ENCODE results near the gene C1orf35.

Gene C1orf35

DNA sequence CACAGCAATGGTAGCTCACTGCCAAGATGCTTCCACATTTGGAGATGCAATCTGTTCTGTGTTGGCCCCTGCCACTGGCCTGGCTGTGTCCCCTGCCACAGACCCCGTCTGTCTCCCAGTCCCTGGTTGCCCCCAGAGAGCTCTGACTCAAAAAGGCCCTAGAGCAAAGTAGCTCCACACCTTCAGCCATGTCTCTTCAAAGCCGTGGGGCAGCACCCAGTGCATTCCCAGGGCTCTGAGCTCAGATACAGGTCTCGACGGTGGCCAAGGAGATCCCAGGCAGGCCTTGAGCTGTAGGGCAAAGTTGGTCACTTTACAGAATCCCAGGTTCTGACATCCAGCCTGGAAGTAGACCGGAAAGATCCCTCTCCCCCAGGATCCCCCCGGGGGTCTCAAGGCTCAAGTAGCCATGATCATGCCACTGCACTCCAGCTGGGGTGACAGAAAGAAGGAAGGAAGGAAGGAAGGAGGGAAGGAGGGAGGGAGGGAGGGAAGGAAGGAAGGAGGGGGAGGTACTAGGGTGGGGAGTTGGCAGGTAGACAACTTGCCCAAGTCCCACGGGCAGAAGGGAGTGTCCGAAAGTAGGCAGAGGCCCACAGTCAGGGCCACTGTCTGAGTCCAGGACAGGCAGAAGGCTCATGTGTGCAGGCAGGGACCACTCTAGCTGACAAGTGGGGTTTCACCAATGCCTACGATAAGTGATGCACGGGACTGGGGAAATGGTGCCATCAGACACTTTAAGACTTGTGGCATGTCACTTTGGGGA is 25.4 kb downstream of the C1orf35 start:
- no peak for DNase-seq

DNA sequence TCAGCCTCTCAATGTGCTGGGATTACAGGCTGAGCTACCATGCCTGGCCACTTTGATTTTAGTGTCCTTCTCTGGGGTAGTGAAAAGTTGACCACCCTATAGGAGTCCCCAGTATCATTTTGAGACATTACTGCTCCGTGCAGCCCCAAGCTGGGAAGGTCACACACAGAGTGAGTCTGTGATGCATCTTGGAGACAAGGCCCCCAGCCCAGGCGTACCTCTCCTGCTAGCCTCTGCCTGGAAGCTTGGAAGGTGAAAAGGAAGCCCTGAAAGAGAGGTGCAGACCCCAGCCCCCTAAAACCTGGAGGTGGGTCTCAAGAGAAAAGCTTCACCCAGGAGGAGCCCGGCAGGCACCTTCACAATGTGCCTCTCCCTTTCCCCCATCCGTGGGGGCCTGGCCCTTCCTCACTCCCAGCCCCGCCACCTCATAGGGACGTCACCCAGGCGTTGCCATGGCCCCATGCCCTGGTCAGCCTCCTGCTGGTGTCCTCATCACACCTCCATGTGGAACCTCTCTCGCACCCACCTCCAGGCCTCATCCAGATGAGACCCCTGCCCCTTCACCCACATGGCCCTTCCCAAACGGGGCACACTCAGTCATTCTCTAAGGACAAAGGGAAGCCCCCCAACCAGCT is 26.2 kb downstream of the C1orf35 start:
- DNase-seq = no peak

- no peak for DNase-seq
Observed at GRCh38 chr1:228075801-228076271, 27.3 kb downstream of the C1orf35 start.

GRCh38 chr1:228074954-228075730 is 28.0 kb downstream of the C1orf35 start:
- DNase-seq = no peak

- DNase-seq = no peak
Observed at GRCh38 chr1:228073857-228074545, 29.1 kb downstream of the C1orf35 start.

DNA sequence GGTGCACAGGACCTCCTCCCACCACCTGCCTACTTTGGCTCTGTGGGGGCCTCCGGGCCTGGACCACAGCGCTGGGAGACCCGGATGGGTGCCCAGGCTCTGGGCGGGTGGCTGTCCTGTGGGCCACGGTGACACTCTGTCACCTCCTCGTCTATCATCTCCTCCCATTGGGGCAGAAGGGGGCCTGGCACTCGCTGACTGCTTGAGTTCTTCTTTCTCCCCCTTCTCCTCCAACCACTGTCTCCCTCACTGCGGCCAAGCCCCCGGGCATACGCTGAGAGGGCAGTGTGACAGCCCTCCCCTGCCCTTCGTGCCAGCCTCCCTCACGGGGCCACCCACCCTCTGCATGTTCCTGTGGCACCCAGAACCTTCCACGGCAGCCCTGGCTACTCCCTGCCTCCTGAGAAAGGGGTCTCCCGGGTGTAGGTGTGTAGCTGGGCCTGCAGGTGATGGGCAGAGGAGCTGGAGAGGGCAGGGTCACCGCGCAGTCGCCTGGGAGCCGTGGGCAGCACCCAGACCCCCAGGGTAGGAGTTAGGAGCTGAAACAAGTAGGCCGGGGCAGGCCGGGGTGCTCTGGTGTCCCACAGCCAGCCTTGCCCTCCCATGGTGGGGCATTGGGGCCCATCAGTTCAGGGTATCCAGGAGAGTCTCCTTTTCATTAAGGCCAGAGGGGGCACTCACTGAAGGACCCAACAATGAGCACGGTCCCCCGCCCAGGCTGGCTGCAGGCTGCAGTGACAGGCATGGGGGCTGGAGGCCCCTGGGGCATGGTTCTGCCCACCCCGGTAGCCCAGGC is 29.9 kb downstream of the C1orf35 start:
- no peak for DNase-seq

GRCh38 chr1:228072658-228073043 is 30.5 kb downstream of the C1orf35 start:
- DNase-seq = no peak

GRCh38 chr1:228071839-228072657 is 31.1 kb downstream of the C1orf35 start:
- DNase-seq = no peak

DNA sequence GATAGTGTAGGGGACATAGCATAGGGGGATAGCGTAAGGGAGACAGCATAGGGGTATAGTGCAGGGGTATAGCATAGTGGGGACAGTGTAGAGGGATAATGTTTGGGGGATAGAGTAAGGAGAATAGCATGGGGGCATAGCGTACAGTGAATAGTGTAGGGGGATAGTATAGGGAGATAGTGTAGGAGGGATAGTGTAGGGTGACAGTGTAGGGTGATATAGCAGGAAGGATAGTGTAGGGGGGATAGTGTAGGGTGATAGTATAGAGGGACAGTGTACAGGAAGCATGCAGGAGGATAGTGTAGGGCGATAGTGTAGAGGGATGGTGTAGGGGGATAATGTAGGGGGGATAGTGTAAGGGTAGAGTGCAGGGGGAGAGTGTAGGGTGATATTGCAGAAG is 32.3 kb downstream of the C1orf35 start:
- DNase-seq = no peak

- no peak for DNase-seq
Observed at GRCh38 chr1:228070173-228070572, 33.0 kb downstream of the C1orf35 start.

- DNase-seq = no peak
Observed at GRCh38 chr1:228068359-228068758, 34.8 kb downstream of the C1orf35 start.

DNA sequence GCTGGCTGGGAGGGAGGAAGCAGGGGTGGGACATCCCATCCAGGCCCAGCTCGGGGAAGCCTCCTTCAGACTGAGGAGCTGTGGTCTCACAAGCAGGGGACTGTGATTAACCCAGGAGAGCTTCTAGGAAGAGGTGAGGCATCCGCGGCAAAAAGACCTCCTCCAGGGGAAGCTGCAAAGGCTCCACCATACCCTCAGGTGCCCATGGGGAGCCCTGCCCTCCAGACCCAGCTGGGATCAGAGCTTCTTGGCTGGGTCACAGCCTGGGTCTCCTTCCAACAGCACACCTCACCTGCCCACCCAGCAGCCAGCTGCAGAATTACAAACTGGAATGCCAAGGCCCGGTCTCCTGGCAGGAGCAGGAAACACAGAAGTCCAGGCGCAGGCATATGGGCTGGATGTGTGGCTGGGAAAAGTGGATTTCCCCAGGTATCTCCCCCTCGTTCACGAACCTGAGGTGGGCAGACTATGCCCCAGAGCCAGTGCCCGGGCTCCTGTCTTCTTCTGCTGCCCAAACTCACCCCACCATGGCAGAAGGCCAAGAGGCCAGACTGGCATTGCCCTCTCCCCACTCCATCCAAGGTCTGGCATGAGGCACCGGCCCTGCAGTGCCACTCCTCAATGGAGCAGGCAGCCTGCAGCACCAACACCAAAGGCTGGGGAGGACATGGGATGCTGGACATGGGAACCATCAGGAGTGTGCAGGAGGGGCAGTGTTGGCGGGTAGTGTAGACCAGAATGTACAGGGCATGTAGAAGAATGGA is 36.1 kb downstream of the C1orf35 start:
- DNase-seq = no peak

DNA sequence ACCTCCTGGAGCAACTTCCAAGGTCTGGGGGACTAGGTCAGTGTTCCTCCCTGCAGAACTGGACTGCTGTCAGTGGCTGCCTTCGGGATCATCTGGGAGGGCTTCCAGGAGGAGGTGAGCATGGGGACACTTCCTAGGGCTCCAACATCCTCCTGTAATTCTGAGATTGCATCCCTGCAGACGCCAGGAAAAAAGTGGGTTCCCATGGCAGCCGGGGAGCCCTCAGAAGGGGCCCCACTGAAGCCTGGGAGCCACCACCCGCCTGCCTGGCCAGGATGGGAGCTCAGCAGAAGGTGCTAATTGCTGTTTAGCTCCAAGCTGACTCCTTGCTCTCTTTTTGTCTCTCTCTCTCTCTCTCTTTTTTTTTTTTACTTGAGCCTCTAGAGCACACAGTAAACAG is 36.7 kb downstream of the C1orf35 start:
- DNase-seq = no peak

- no peak for DNase-seq
Observed at GRCh38 chr1:228065543-228066347, 37.4 kb downstream of the C1orf35 start.

DNA sequence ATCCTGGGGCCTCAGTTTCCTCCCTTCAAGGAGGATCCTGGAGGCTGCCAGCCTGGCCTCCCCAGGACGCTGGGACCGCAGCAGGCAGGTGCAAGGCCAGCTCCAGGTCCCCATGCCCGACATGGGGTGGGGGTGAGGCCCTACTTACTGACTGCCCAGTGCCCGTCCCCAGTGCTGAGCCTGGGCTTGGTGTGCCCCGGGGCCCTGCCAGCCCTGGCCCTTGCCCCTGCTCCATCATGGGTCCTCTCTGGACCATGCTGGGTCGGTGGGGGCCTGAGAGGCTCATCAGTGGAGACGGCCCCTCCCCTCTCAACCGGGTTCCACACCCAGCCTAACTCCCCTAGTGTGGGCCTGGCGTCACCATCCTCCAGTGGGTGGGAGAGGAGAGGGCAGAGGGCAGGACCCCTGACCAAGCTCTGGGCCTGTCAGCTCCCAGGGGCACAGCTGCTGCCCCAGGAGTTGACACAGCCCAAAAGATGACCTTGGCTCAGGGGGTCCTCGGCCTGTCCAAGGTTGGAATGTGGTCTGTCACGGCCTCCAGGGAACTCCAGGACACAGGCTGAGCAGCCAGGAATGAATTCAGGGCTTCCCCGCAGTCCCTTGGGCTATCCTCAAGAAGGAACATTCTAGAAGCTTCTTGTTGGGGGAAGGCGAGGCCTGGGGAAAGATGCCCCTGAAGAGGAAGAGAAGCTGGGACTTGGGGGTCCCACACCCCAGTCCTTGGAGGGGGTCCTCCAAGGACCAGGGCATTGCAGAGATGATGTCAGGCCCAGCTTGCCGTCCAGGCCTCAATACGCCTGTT is 38.2 kb downstream of the C1orf35 start:
- DNase-seq = no peak

- no peak for DNase-seq
Observed at GRCh38 chr1:228064296-228064695, 38.8 kb downstream of the C1orf35 start.

DNA sequence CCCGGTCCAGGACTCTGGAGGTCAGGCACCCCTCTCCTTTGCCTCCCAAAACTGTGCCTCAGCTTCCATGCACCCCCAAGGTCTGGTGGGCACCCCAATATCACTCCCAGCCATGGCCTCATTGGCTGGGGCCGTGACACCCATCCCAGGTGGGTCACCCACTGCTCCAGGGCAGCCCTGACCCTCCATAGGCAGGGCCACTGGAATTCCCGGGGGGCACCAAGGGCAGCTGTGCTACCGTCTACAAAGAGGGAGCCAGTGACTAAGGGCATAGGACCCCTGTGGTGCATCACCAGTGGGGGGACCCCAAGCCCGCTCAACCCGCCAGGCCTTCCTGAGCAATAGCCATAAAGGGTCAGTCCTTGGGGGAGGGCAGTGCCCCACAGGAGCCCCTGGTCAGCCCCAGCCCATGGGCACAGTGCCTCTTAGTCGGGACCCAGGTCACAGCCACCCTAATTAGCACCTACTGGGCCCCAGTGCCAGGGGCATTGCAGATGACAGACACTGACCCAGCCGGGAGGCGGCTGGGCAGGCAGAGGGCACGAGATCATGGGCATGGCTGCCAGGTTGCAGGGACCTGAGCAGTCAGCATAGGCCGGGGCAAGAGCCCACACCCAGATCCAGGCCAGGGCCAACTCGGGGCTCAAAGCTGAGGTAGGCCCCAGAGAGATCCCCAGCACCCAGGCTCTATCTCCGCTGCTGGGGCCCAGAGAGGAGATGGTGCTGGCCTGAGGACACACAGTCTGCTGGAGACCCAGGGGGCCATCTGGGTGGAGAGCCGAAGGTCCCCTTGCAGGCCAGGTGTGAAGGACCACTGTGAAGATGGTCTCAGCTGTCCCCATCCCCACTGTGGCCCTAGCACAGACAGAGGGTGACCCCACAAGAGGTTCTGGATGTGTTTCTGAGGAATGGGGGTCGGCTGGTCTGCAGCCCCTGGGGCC is 39.6 kb downstream of the C1orf35 start:
- no peak for DNase-seq

DNA sequence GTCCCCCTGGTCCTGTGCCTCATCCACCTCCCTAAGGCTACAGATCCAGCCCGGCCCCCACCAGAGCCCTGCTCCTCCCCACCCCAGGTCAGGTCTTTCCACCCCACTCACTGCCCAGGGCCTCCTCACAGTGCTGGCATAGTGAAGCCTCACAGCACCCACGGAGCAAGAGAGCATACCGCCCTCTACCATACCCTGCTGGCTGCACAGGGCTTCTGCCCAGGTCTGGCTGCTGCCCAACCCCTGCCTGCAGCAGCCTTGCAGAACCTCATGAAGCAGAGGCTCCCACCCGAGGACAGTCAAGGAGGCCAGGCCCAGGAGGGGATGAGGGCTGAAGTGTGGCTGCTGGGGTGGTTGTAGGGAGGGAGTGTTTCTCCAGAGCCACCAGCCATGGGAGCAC is 40.3 kb downstream of the C1orf35 start:
- DNase-seq = no peak

Measured in stimulated activated CD4-positive, alpha-beta T cell treated with anti-CD3 and anti-CD28 coated beads, Interleukin-4, amount 100 ng/mL, for 4 hours (primary cell).